RWPE2 (cell line): ENCODE results near the gene ENTPD6.

ENCODE experiments used
- ATAC-seq: fragments of 200-7000 bp; cut with Tn5 transposase; 3 replicates; pipeline ENCODE4 v1.9.1; 2021; ENCODE audit warnings: low read depth
- DNase-seq: peaks from one replicate; pipeline ENCODE4 v3.0.0-alpha.2; 2020; ENCODE audit warnings: low spot score
- H3K27ac ChIP-seq: fragments of 450-650 bp; 2 replicates; pipeline ENCODE4 v1.5.1; 2017; ENCODE audit warnings: mild to moderate bottlenecking; ENCODE audit not compliant: poor library complexity, severe bottlenecking
- H3K27me3 ChIP-seq: fragments of 250-450 bp; sonication (Bioruptor Pico); 2 replicates; pipeline ENCODE4 v1.5.1; 2021; ENCODE audit warnings: mild to moderate bottlenecking, moderate library complexity; ENCODE audit not compliant: insufficient read depth, poor library complexity, severe bottlenecking
- H3K36me3 ChIP-seq: fragments of 250-450 bp; sonication (Bioruptor Pico); 2 replicates; pipeline ENCODE4 v1.5.1; 2020; ENCODE audit warnings: low read depth, mild to moderate bottlenecking, moderate library complexity
- H3K4me1 ChIP-seq: fragments of 250-450 bp; sonication (Bioruptor Pico); 2 replicates; pipeline ENCODE4 v1.5.1; 2021; ENCODE audit warnings: mild to moderate bottlenecking, moderate library complexity; ENCODE audit not compliant: insufficient read depth, poor library complexity, severe bottlenecking
- H3K4me3 ChIP-seq: fragments of 250-450 bp; sonication (Bioruptor Pico); 2 replicates; pipeline ENCODE4 v1.5.1; 2021; ENCODE audit warnings: mild to moderate bottlenecking, moderate library complexity; ENCODE audit not compliant: severe bottlenecking
- H3K9me3 ChIP-seq: fragments of 250-450 bp; sonication (Bioruptor Pico); 2 replicates; pipeline ENCODE4 v1.5.1; 2021; ENCODE audit warnings: mild to moderate bottlenecking, moderate library complexity; ENCODE audit not compliant: severe bottlenecking
- CTCF ChIP-seq: fragments of 450-650 bp; IDR thresholded peaks from one replicate; pipeline ENCODE4 v1.5.1; 2017; ENCODE audit warnings: mild to moderate bottlenecking, moderate library complexity; ENCODE audit not compliant: poor library complexity, severe bottlenecking

ENTPD6 gene

GRCh38 chr20:25204550-25205276, 9.2 kb downstream of the ENTPD6 start:
- ATAC-seq (peak; percentile 42), DNase-seq (no peak)
- TF ChIP-seq CTCF: no peak
- Histone ChIP-seq H3K27me3 (no peaks in the 10 kb centered on the region), H3K27ac (no peak overlapping the region), H3K4me3 (no peak overlapping the region), H3K36me3 (peaks cover 38% of the 10 kb centered on the region), H3K4me1 (peaks cover 8% of the 10 kb centered on the region), H3K9me3 (no peaks in the 10 kb centered on the region)

- no peak for DNase-seq
- Histone ChIP-seq H3K27ac (no peak overlapping the region), H3K27me3 (no peaks in the 10 kb centered on the region), H3K4me1 (peaks cover 8% of the 10 kb centered on the region), H3K4me3 (no peak overlapping the region), H3K36me3 (peaks cover 45% of the 10 kb centered on the region), H3K9me3 (no peaks in the 10 kb centered on the region)
- peak; percentile 41; the same call in 2 of the 3 replicates for ATAC-seq
- TF ChIP-seq CTCF: no peak
Measured at GRCh38 chr20:25205277-25206062, 10.0 kb downstream of the ENTPD6 start.

GRCh38 chr20:25206063-25206403, 10.5 kb downstream of the ENTPD6 start:
- no peak overlapping the region for H3K4me3 ChIP-seq

GRCh38 chr20:25206548-25206947, 11.0 kb downstream of the ENTPD6 start:
- peaks cover 8% of the 10 kb centered on the region for H3K4me1 ChIP-seq
- TF ChIP-seq CTCF: no peak
- peaks cover 47% of the 10 kb centered on the region for H3K36me3 ChIP-seq
- no peaks in the 10 kb centered on the region for H3K27me3 ChIP-seq
- no peaks in the 10 kb centered on the region for H3K9me3 ChIP-seq
- H3K4me3 ChIP-seq: no peak overlapping the region
- no peak overlapping the region for H3K27ac ChIP-seq
- DNase-seq (no peak), ATAC-seq (no peak)

More at GRCh38 chr20:25206063-25206403, 10.5 kb downstream of the ENTPD6 start:
- DNase-seq: no peak
- Histone ChIP-seq H3K36me3 (peaks cover 47% of the 10 kb centered on the region), H3K4me1 (peaks cover 8% of the 10 kb centered on the region), H3K27ac (no peak overlapping the region), H3K27me3 (no peaks in the 10 kb centered on the region), H3K9me3 (no peaks in the 10 kb centered on the region)
- ATAC-seq: no peak
- no peak for TF ChIP-seq CTCF
